BLaER1 (cell line): Measurements from ENCODE around the gene MPHOSPH6.
"Not testable (repeated sequence)": the region's sequence is repeated elsewhere in the genome, so short reads cannot be mapped to it uniquely, and the experiment has no call there.

Source experiments
- H3K27ac ChIP-seq: shearing (Covaris generic); formaldehyde crosslinking; 2 replicates; pipeline ENCODE4 v1.8.1; 2022
- H3K27me3 ChIP-seq: shearing (Covaris generic); formaldehyde crosslinking; 2 replicates; pipeline ENCODE4 v1.8.1; 2022
- H3K36me3 ChIP-seq: shearing (Covaris generic); formaldehyde crosslinking; 2 replicates; pipeline ENCODE4 v1.8.1; 2022
- H3K4me1 ChIP-seq: shearing (Covaris generic); formaldehyde crosslinking; 2 replicates; pipeline ENCODE4 v1.8.1; 2022
- H3K4me2 ChIP-seq: shearing (Covaris generic); formaldehyde crosslinking; 2 replicates; pipeline ENCODE4 v1.8.1; 2022
- H3K4me3 ChIP-seq: shearing (Covaris generic); formaldehyde crosslinking; 2 replicates; pipeline ENCODE4 v1.8.1; 2022
- H3K9ac ChIP-seq: shearing (Covaris generic); formaldehyde crosslinking; 2 replicates; pipeline ENCODE4 v1.8.1; 2022
- H3K9me3 ChIP-seq: shearing (Covaris generic); formaldehyde crosslinking; 2 replicates; pipeline ENCODE4 v1.8.1; 2022
- H4K20me1 ChIP-seq: shearing (Covaris generic); formaldehyde crosslinking; 2 replicates; pipeline ENCODE4 v1.8.1; 2022
- Cebpa-rat ChIP-seq: shearing (Covaris generic); IDR thresholded peaks from 2 replicates; pipeline ENCODE4 v1.8.1; 2022

The MPHOSPH6 gene, protein sequence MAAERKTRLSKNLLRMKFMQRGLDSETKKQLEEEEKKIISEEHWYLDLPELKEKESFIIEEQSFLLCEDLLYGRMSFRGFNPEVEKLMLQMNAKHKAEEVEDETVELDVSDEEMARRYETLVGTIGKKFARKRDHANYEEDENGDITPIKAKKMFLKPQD

DNA sequence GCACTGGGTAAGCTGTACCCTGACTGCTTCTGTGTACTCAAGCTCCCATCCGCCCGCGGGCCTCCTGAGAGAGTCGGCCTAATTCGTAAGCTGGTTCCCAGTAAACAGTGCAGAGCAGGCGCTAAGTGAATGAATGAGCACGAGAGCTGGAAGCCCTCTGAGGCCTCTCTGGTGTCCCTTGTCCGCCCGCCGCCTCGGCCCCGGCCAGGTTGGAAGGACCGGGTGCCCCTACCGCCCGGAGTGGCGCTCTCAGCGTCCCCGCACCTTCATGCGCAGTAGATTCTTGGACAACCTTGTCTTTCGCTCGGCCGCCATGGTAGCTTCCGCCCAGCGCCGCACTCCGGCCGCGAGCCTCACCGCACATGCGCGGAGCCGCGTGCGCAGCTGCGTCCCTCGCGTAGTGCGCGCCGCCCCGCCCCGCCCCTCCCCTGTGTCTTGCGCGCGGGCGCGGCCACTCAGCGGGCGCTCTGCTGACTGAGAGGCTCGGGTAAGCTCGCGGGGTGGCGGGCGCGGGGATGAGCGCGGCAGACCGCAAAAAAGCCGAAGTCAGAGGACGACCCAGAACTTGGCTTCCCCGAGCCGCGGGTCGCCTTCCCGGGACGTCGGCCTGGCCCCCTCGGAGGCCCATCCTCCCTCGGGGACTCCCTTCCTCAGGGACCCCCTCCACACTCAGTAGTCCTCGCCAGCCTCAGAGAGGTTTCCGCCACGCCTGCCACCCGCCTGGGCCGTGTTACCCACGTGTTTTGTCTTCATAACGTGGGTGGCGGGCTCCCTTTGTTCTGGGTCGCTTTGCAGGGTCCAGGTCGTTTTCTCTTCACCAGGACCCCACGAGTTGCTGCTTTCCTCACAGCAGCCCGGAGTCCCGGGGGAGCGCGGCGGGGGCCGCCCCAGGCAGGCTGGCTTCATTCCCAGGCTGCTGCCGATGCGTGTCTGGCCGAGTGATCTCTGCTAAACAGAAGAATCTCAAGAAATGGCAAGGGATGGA is at the start of gene MPHOSPH6:
Gene MPHOSPH6, minus strand, starts transcription at position 364 of the 985 bp plus-strand sequence. Its CDS starts 49 bp downstream, at position 315.
- Histone ChIP-seq H3K27me3 (no peaks in the 10 kb centered on the region), H4K20me1 (0 out of 2 replicates have a peak, but pooled peaks cover 5% of the 10 kb centered on the region), H3K9me3 (peaks cover 23% of the 10 kb centered on the region), H3K27ac (peak within 1 kb of the TSS; percentile 94), H3K36me3 (peaks cover 34% of the 10 kb centered on the region), H3K4me2 (peak within 1 kb of the TSS; percentile 78), H3K9ac (peak within 1 kb of the TSS; percentile 89), H3K4me3 (peak within 1 kb of the TSS; percentile 77), H3K4me1 (peaks cover 15% of the 10 kb centered on the region)
- no peak for TF ChIP-seq Cebpa-rat

DNA sequence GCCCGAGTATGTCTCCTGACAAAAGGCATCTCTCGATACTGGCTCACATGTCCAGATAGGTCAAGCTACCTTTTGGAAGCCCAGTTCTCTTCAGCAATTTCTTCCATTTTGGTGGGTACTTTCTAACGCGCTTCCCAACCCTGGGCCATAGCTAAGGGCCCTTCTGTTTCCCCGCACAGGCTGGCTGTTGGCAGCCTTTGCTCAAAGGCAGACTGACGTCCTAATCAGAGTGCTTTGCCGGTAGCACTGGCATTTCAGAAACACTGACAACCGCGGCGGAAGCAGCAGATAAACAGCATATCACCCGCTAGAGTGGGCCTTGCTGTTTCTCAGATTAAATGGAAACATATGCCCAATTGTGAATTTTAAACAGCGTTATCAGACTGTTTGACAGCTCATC is 49.3 kb upstream of the MPHOSPH6 start:
- no peaks in the 10 kb centered on the region for H3K36me3 ChIP-seq
- no peaks in the 10 kb centered on the region for H4K20me1 ChIP-seq
- H3K9me3 ChIP-seq, result no peaks in the 10 kb centered on the region
- no peak overlapping the region for H3K4me2 ChIP-seq
- no peaks in the 10 kb centered on the region for H3K4me1 ChIP-seq
- no peak overlapping the region for H3K27ac ChIP-seq
- H3K9ac ChIP-seq, result no peak overlapping the region
- TF ChIP-seq Cebpa-rat, result no peak
- H3K4me3 ChIP-seq, result no peak overlapping the region
- no peaks in the 10 kb centered on the region for H3K27me3 ChIP-seq

DNA sequence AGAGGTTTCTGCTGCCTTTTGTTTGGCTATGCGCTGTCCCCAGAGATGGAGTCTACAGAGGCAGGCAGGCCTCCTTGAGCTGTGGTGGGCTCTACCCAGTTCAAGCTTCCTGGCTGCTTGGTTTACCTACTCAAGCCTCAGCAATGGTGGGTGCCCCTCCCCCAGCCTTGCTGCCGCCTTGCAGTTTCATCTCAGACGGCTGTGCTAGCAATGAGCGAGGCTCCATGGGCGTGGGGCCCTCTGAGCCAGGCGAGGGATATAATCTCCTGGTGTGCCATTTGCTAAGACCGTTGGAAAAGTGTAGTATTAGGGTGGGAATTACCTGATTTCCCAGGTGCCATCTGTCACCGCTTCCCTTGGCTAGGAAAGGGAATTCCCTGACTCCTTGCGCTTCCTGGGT is 39.3 kb upstream of the MPHOSPH6 start:
- H4K20me1 ChIP-seq, H3K27me3 ChIP-seq, H3K36me3 ChIP-seq, H3K4me1 ChIP-seq, H3K27ac ChIP-seq, H3K4me2 ChIP-seq, H3K9me3 ChIP-seq, H3K9ac ChIP-seq, H3K4me3 ChIP-seq: not testable (repeated sequence)

DNA sequence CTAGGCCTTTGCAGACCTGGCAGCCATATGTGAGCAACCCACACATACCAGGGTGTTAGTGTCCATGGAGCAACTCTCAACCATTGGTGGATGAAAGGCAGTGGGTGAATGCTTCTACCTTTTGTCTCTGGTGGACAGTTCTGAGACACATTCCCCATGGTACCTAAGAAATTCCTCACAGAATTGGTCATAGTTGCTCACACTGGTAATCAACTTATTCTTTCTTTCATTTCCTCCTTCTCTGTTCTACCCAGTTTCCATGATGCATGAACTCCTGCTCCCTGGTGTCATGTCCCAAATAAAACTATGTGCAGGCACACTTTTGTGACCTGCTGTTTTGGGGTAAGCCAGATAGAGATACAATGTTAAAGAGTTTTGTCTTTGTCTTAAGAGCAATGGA is 33.2 kb upstream of the MPHOSPH6 start:
- no peak overlapping the region for H3K9ac ChIP-seq
- no peaks in the 10 kb centered on the region for H3K36me3 ChIP-seq
- H3K9me3 ChIP-seq, result no peaks in the 10 kb centered on the region
- no peaks in the 10 kb centered on the region for H4K20me1 ChIP-seq
- H3K27ac ChIP-seq, result no peak overlapping the region
- H3K4me3 ChIP-seq, result no peak overlapping the region
- H3K4me1 ChIP-seq, result no peaks in the 10 kb centered on the region
- TF ChIP-seq Cebpa-rat, result no peak
- H3K4me2 ChIP-seq, result no peak overlapping the region
- no peaks in the 10 kb centered on the region; the same call in 1 of the 2 replicates for H3K27me3 ChIP-seq

DNA sequence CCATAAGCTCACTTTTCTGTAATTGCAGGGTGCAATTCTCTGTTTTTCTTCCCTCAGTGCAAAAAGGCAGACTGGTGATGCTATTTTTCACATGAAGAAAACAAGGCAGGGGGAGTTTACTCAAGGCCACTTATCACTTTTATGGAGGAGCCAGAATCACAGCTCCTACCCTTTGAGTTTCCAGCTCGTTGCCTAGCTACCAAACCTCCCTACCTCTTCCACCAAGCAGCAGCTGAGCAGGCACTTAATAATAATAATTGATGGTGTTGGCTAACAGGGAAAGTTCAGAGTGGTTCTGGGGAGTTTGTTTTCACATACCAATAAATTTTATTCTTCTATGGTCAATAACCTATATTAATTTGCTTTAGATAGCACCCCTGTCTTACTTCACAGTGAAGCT is 31.9 kb upstream of the MPHOSPH6 start:
- H3K27ac ChIP-seq, result no peak overlapping the region
- no peaks in the 10 kb centered on the region; the same call in 1 of the 2 replicates for H3K27me3 ChIP-seq
- no peak overlapping the region for H3K4me2 ChIP-seq
- no peak overlapping the region for H3K4me3 ChIP-seq
- no peaks in the 10 kb centered on the region for H3K4me1 ChIP-seq
- no peaks in the 10 kb centered on the region for H4K20me1 ChIP-seq
- no peaks in the 10 kb centered on the region for H3K9me3 ChIP-seq
- no peaks in the 10 kb centered on the region for H3K36me3 ChIP-seq
- H3K9ac ChIP-seq, result no peak overlapping the region
- no peak for TF ChIP-seq Cebpa-rat

DNA sequence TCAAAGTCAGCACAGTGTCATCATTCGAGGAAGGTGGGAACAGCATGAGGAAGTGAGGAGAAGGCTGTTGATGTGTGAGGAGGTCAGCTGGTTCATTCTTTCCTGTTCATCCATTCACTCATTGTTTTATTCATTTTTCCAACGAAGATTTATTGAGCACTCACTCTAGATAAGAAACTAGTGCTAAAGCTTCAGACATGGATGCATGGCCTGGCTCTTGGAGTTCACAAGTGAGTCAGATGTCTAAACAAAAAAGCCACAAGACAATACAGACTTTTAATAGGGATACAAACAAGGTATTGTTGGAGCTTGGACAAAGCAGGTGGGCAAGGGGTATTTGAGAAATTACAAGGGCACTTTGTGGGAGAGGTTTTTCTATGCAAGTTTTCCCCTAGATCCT is 31.3 kb upstream of the MPHOSPH6 start:
- H3K27me3 ChIP-seq, result no peaks in the 10 kb centered on the region; the same call in 1 of the 2 replicates
- H4K20me1 ChIP-seq, result no peaks in the 10 kb centered on the region
- no peaks in the 10 kb centered on the region for H3K9me3 ChIP-seq
- H3K4me1 ChIP-seq, result no peaks in the 10 kb centered on the region
- no peak for TF ChIP-seq Cebpa-rat
- H3K36me3 ChIP-seq, result no peaks in the 10 kb centered on the region
- no peak overlapping the region for H3K4me3 ChIP-seq
- H3K27ac ChIP-seq, result no peak overlapping the region
- no peak overlapping the region for H3K4me2 ChIP-seq
- no peak overlapping the region for H3K9ac ChIP-seq

DNA sequence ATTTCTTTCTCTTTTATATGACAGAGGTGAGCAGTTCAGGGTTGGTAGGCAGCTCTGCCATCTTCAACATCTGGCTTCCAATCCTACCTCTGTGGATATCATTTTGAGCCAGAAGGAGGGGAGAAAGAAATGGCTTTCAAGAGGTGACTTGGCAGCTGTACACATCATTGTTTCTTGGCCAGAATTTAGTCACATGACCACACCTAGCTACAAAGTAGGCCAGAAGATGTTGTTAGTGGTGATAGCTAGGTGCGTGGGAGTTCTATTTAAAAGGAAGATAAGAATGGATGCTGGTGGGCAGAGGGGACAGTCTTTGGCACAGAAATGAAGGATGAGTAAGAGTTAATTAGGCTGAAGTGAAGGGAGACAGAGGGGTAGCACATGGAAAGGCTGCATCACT is 29.2 kb upstream of the MPHOSPH6 start:
- no peak overlapping the region for H3K27ac ChIP-seq
- H3K4me3 ChIP-seq, result no peak overlapping the region
- no peak for TF ChIP-seq Cebpa-rat
- no peaks in the 10 kb centered on the region for H4K20me1 ChIP-seq
- H3K27me3 ChIP-seq, result no peaks in the 10 kb centered on the region; the same call in 1 of the 2 replicates
- no peaks in the 10 kb centered on the region for H3K9me3 ChIP-seq
- no peaks in the 10 kb centered on the region for H3K4me1 ChIP-seq
- H3K36me3 ChIP-seq, result no peaks in the 10 kb centered on the region
- H3K4me2 ChIP-seq, result no peak overlapping the region
- H3K9ac ChIP-seq, result no peak overlapping the region

DNA sequence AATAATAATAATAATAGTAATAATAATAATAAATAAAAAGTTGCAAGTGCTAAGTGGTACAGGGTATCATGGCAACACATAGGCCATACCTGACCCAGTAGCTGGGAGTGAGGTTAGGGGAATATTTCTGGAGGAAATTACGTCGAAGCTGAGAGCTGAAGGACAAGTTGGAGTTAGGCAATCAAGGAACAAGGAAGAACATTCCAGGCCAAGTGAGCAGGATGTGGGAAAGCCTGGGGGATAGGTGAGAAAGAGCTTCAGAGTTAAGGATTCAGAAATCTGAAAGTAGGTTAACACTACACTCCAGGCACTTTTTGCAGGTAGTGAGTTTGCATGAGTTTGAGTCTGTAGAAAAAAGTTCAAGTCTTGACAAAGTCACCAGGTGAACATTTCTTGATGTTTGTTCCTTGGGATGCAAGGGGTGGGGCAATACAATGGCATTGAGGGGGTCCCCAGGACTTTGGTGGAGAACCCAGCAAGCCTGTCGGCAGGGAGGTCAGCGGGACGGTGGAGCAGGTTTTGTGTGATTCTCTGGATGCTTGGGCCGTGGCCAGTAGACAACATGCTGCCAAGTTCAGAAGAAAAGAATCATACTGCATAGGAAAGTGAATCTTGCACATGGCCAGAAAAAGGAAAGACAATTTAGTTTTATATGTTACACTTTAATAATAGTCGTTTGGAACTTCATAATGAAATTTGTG is 27.7 kb upstream of the MPHOSPH6 start:
- Histone ChIP-seq H3K27me3 (no peaks in the 10 kb centered on the region), H3K4me1 (no peaks in the 10 kb centered on the region), H3K27ac (no peak overlapping the region), H3K4me3 (no peak overlapping the region), H3K9me3 (no peaks in the 10 kb centered on the region), H4K20me1 (no peaks in the 10 kb centered on the region), H3K36me3 (no peaks in the 10 kb centered on the region), H3K9ac (no peak overlapping the region), H3K4me2 (no peak overlapping the region)
- no peak for TF ChIP-seq Cebpa-rat

DNA sequence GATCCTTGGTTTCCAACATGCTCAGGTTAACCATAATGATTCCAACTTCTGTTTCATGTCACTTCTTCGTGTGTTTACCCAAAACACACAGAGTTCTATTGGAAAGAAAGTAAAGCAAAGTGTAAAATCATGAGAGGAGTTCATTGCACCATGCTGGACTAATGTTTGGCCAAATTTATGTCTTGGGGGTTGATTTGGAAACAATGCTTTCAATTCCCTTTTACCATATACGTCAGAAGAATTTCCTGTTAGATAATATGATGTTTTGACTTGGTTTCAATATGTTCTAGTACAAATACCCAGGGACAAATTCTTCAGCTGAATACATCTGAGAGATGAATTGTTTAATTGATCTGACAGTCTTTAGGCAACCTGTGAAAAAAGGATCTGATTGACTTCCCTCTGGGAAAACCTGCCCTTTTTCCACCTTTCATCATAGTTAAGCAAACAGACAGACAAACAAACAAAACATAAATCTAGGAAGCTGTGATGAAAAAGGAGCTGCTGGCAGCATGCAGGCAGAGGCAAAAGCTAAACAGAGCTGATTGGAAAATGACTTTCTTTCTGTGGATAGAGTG is 26.0 kb upstream of the MPHOSPH6 start:
- no peak overlapping the region for H3K4me2 ChIP-seq

More for the DNA sequence above, 26.0 kb upstream of the MPHOSPH6 start:
- no peak overlapping the region for H3K9ac ChIP-seq
- H3K9me3 ChIP-seq, result no peaks in the 10 kb centered on the region
- H3K4me3 ChIP-seq, result no peak overlapping the region
- no peaks in the 10 kb centered on the region for H3K4me1 ChIP-seq
- H4K20me1 ChIP-seq, result no peaks in the 10 kb centered on the region
- no peaks in the 10 kb centered on the region for H3K27me3 ChIP-seq
- H3K27ac ChIP-seq, result no peak overlapping the region
- TF ChIP-seq Cebpa-rat, result no peak
- H3K36me3 ChIP-seq, result no peaks in the 10 kb centered on the region
